BE2C (cell line): Measurements from ENCODE around the gene TLCD3B.

Experiments used
- DNase-seq: peaks from one replicate; pipeline ENCODE4 v3.0.0-alpha.2; 2020
- H3K27me3 ChIP-seq: fragments of 250-450 bp; sonication (Bioruptor Pico); 2 replicates; pipeline ENCODE4 v1.5.1; 2020; ENCODE audit warnings: mild to moderate bottlenecking
- H3K36me3 ChIP-seq: fragments of 250-450 bp; sonication (Bioruptor Pico); 2 replicates; pipeline ENCODE4 v1.5.1; 2020; ENCODE audit warnings: mild to moderate bottlenecking
- H3K4me1 ChIP-seq: fragments of 250-450 bp; sonication (Bioruptor Pico); 2 replicates; pipeline ENCODE4 v1.5.1; 2020
- H3K4me3 ChIP-seq: 2 replicates; pipeline ENCODE4 v1.5.1; 2011; ENCODE audit warnings: low read depth, low read length
- H3K9me3 ChIP-seq: fragments of 250-450 bp; sonication (Bioruptor Pico); 2 replicates; pipeline ENCODE4 v1.5.1; 2020
- TF ChIP-seq, protein P1 (sequence below): IDR thresholded peaks from 2 replicates; pipeline ENCODE4 v1.5.1; 2012; ENCODE audit warnings: mild to moderate bottlenecking, low read depth, low read length

Gene TLCD3B

DNA sequence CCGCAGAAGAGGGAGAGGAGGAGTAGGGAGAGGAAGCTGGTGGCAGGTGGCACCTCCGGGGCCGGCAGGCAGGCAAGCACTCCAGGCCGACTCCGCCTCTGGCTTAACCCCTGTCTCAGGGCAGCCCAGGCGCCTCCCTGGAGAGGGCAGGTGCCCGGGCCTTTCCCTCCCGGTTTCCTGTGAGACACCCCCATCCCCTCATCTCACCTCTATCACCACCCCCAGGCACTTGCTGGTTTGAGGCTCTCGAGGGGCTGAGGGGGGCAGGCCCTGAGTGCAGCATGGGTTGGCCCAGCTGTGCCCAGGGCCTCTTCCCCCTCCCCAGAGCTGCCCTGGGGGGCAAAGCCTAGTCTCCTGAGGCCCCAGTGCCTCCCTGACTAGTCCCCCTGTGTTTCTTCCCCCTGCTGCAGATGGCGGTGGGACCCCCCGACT is 26.2 kb downstream of the TLCD3B start:
- DNase-seq: peak; percentile 40
- Histone ChIP-seq H3K27me3 (no peaks in the 10 kb centered on the region), H3K4me3 (no peak overlapping the region), H3K9me3 (no peaks in the 10 kb centered on the region), H3K36me3 (peaks cover 4% of the 10 kb centered on the region; the same call in 1 of the 2 replicates), H3K4me1 (peaks cover 3% of the 10 kb centered on the region; the same call in 1 of the 2 replicates)
- TF ChIP-seq, protein P1, sequence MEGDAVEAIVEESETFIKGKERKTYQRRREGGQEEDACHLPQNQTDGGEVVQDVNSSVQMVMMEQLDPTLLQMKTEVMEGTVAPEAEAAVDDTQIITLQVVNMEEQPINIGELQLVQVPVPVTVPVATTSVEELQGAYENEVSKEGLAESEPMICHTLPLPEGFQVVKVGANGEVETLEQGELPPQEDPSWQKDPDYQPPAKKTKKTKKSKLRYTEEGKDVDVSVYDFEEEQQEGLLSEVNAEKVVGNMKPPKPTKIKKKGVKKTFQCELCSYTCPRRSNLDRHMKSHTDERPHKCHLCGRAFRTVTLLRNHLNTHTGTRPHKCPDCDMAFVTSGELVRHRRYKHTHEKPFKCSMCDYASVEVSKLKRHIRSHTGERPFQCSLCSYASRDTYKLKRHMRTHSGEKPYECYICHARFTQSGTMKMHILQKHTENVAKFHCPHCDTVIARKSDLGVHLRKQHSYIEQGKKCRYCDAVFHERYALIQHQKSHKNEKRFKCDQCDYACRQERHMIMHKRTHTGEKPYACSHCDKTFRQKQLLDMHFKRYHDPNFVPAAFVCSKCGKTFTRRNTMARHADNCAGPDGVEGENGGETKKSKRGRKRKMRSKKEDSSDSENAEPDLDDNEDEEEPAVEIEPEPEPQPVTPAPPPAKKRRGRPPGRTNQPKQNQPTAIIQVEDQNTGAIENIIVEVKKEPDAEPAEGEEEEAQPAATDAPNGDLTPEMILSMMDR: no peak

DNA sequence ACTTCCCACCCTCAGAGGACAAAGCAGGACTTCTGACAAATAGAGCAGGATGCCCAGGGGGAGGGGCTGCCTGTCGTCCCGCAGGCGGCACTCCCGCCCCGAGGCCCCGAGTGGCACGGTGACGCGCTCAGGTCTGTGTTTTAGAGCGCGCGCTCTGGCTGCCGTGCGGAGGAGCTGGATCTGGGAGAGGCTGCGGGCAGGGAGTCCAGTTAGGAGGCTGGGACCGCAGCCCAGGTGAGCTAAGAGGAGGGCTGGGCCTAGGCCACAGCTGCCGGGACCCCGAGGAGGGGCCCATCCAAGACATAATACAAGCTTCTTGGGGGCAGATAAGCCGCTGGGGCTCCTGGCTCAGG is 26.7 kb downstream of the TLCD3B start:
- H3K36me3 ChIP-seq: peaks cover 4% of the 10 kb centered on the region; the same call in 1 of the 2 replicates
- no peaks in the 10 kb centered on the region for H3K27me3 ChIP-seq
- peaks cover 3% of the 10 kb centered on the region; the same call in 1 of the 2 replicates for H3K4me1 ChIP-seq
- H3K9me3 ChIP-seq: no peaks in the 10 kb centered on the region
- no peak overlapping the region for H3K4me3 ChIP-seq
- peak; percentile 50 for DNase-seq
- TF ChIP-seq, protein P1: no peak

GRCh38 chr16:30003670-30004423 is 27.2 kb downstream of the TLCD3B start:
- Histone ChIP-seq H3K27me3 (no peaks in the 10 kb centered on the region), H3K4me3 (no peak overlapping the region), H3K9me3 (no peaks in the 10 kb centered on the region), H3K4me1 (peaks cover 3% of the 10 kb centered on the region; the same call in 1 of the 2 replicates), H3K36me3 (peaks cover 4% of the 10 kb centered on the region; the same call in 1 of the 2 replicates)
- DNase-seq: peak; percentile 7
- TF ChIP-seq, protein P1: no peak

GRCh38 chr16:30002614-30003346 is 28.3 kb downstream of the TLCD3B start:
- TF ChIP-seq, protein P1: no peak
- peaks cover 4% of the 10 kb centered on the region; the same call in 1 of the 2 replicates for H3K36me3 ChIP-seq

GRCh38 chr16:30000735-30001631 is 30.1 kb downstream of the TLCD3B start:
- Histone ChIP-seq H3K9me3 (no peaks in the 10 kb centered on the region), H3K36me3 (peaks cover 4% of the 10 kb centered on the region; the same call in 1 of the 2 replicates), H3K4me3 (no peak overlapping the region), H3K27me3 (no peaks in the 10 kb centered on the region), H3K4me1 (peaks cover 3% of the 10 kb centered on the region; the same call in 1 of the 2 replicates)
- DNase-seq: no peak
- TF ChIP-seq, protein P1: no peak

More at GRCh38 chr16:30002614-30003346, 28.3 kb downstream of the TLCD3B start:
- Histone ChIP-seq H3K9me3 (no peaks in the 10 kb centered on the region), H3K4me3 (no peak overlapping the region), H3K27me3 (no peaks in the 10 kb centered on the region), H3K4me1 (peaks cover 3% of the 10 kb centered on the region; the same call in 1 of the 2 replicates)
- no peak for DNase-seq
